GM12878 (cell line): ENCODE data around the gene FBLN5. TPM values are rescaled to one million over a fixed set of nuclear protein-coding genes. Genes with fewer than 3 reads are reported as not detected.

ENCODE experiments used
- ATAC-seq: fragments of 200-7000 bp; cut with Tn5 transposase; 3 replicates; pipeline ENCODE4 v1.9.1; 2020; ENCODE audit warnings: mild to moderate bottlenecking, moderate library complexity
- BruUV-seq: library from RNA; stranded (reverse); fragments of 400-500 nt; replicated peaks from 2 replicates; lab custom pipeline; 2021; lab: Mats Ljungman, UMichigan
- CTCF ChIA-PET: fragments of 300-600 bp; sonication (Branson Sonifier 250); formaldehyde crosslinking; extraction: SDS; loops from one replicate; lab custom pipeline; 2021; ENCODE audit warnings: inconsistent platforms; lab: Yijun Ruan, JAX
- POLR2A ChIA-PET: fragments of 350-600 bp; formaldehyde crosslinking; extraction: SDS; loops from one replicate; lab custom pipeline; 2021; ENCODE audit warnings: inconsistent platforms; lab: Charles Lee
- RAD21 ChIA-PET: fragments of 300-600 bp; sonication (Branson Sonifier 250); formaldehyde crosslinking; loops from one replicate; lab custom pipeline; 2023; ENCODE audit warnings: antibody characterized with exemption; ENCODE audit not compliant: unreplicated experiment; lab: Charles Lee
- SMC1A ChIA-PET: fragments of 300-600 bp; sonication (Branson Sonifier 250); formaldehyde crosslinking; loops from one replicate; lab custom pipeline; 2023; ENCODE audit not compliant: unreplicated experiment, uncharacterized antibody; lab: Charles Lee
- DNase-seq: peaks from one replicate; pipeline ENCODE4 v3.0.0-alpha.2; 2011; ENCODE audit warnings: low read depth, low spot score
- FAIRE-seq: peaks from 3 replicates; lab custom pipeline; 2011; peaks lifted over from hg19 to GRCh38; lab: Jason Lieb, UNC
- H2AFZ ChIP-seq: 2 replicates; pipeline ENCODE4 v1.6.0; 2011; ENCODE audit warnings: low read depth, low read length, control low read depth; ENCODE audit not compliant: control insufficient read depth
- H3K27ac ChIP-seq: 2 replicates; pipeline ENCODE4 v1.5.1; 2011; ENCODE audit warnings: control low read depth; ENCODE audit not compliant: control insufficient read depth, insufficient read depth
- H3K27me3 ChIP-seq, 2 experiments: replicated peaks in 1 of 2; 2 replicates each; pipeline versions ENCODE4 v1.6.0 to v1.6.1; 2011; ENCODE audit warnings: low read length in 1 of 2; ENCODE audit not compliant: control insufficient read depth in 2 of 2, insufficient read depth in 2 of 2
- H3K36me3 ChIP-seq, 2 experiments: 2 replicates each; pipeline ENCODE4 v1.5.1; 2011; ENCODE audit warnings: low read length in 1 of 2; ENCODE audit not compliant: control insufficient read depth in 2 of 2, insufficient read depth in 2 of 2
- H3K4me1 ChIP-seq: 2 replicates; pipeline ENCODE4 v1.6.1; 2011; ENCODE audit warnings: mild to moderate bottlenecking, low read length, moderate library complexity, mixed read lengths; ENCODE audit not compliant: control insufficient read depth, insufficient read depth
- H3K4me2 ChIP-seq: 2 replicates; pipeline ENCODE4 v1.6.0; 2011; ENCODE audit warnings: control low read depth; ENCODE audit not compliant: control insufficient read depth, insufficient read depth
- H3K4me3 ChIP-seq: fragments of 200-600 bp; sonication (generic); 2 replicates; pipeline ENCODE4 v1.5.1; 2016
- H3K79me2 ChIP-seq: 2 replicates; pipeline ENCODE4 v1.6.0; 2011; ENCODE audit warnings: low read length; ENCODE audit not compliant: control insufficient read depth, insufficient read depth
- H3K9ac ChIP-seq: 2 replicates; pipeline ENCODE4 v1.8.0; 2011; ENCODE audit warnings: low read length, control low read depth, mixed read lengths; ENCODE audit not compliant: control insufficient read depth, insufficient read depth
- H3K9me3 ChIP-seq: replicated peaks from 3 replicates; pipeline ENCODE4 v1.5.1; 2011; ENCODE audit warnings: mild to moderate bottlenecking, low read length; ENCODE audit not compliant: control insufficient read depth, insufficient read depth
- H4K20me1 ChIP-seq: 2 replicates; pipeline ENCODE4 v1.6.0; 2011; ENCODE audit not compliant: control insufficient read depth, insufficient read depth
- CHD1 ChIP-seq: IDR thresholded peaks from 2 replicates; pipeline ENCODE4 v1.6.1; 2012; ENCODE audit warnings: low read depth, low read length, improper control_type of control experiment
- FOS ChIP-seq: IDR thresholded peaks from 3 replicates; pipeline ENCODE4 v1.6.1; 2011; ENCODE audit warnings: borderline replicate concordance; ENCODE audit not compliant: insufficient read length; ENCODE audit errors: extremely low read depth
- KLF5 ChIP-seq: fragments of 450-650 bp; IDR thresholded peaks from 2 replicates; pipeline ENCODE4 v1.6.1; 2014; ENCODE audit warnings: mild to moderate bottlenecking; ENCODE audit not compliant: partially characterized antibody
- MYC ChIP-seq: IDR thresholded peaks from 2 replicates; pipeline ENCODE4 v1.6.1; 2011; ENCODE audit warnings: mild to moderate bottlenecking, low read length, moderate library complexity, inconsistent platforms; ENCODE audit not compliant: insufficient read depth, insufficient replicate concordance, insufficient read length, severe bottlenecking
- NR2F1 ChIP-seq: fragments of 450-650 bp; conservative IDR thresholded peaks from 2 replicates; pipeline ENCODE4 v1.6.1; 2017; ENCODE audit warnings: mild to moderate bottlenecking
- RB1 ChIP-seq: fragments of 450-650 bp; formaldehyde crosslinking; IDR thresholded peaks from 2 replicates; pipeline ENCODE4 v1.6.1; 2017; ENCODE audit warnings: mild to moderate bottlenecking, borderline replicate concordance
- RBBP5 ChIP-seq: fragments of 200-600 bp; sonication (generic); conservative IDR thresholded peaks from 2 replicates; pipeline ENCODE4 v1.6.1; 2016
- USF1 ChIP-seq: IDR thresholded peaks from 2 replicates; pipeline ENCODE4 v1.6.1; 2011; ENCODE audit warnings: borderline replicate concordance, low read depth, mild to moderate bottlenecking, moderate library complexity, mixed read lengths, low read length; ENCODE audit not compliant: insufficient read depth; ENCODE audit errors: extremely low read length
- WRNIP1 ChIP-seq: IDR thresholded peaks from 2 replicates; pipeline ENCODE4 v1.6.1; 2011; ENCODE audit warnings: low read depth, low read length, improper control_type of control experiment, borderline replicate concordance
- YBX1 ChIP-seq: fragments of 450-650 bp; IDR thresholded peaks from 2 replicates; pipeline ENCODE4 v1.6.1; 2016; ENCODE audit warnings: antibody characterized with exemption
- WGBS: methylation state at CpG from one replicate; pipeline ENCODE4 v1.1.6; 2016; ENCODE audit warnings: low lambda C conversion rate; ENCODE audit not compliant: insufficient replicate concordance, insufficient coverage; ENCODE audit errors: missing lambda C conversion rate; 5-methylcytosine and 5-hydroxymethylcytosine counted together
- in situ Hi-C: fragments of 300-500 bp; cut with MboI; formaldehyde crosslinking; loops from 9 replicates; pipeline ENCODE4 v1.14.3; 2018; ENCODE audit warnings: mixed read lengths
- intact Hi-C: fragments of 100-400 bp; cut with micrococcal nuclease; formaldehyde crosslinking; loops from one replicate; pipeline ENCODE4 v1.14.2; 2022; ENCODE audit not compliant: unreplicated experiment
- polyA plus RNA-seq, 11 experiments: library from polyadenylated mRNA; depleted of rRNA in 4 of 11; unstranded in 6 of 11; stranded (reverse) in 5 of 11; fragments of >200 nt; fragmentation: Nextera tagmentation in 4 of 11; fragmentation: Illumina TruSeq in 1 of 11; extraction: Ambion mirVana in 4 of 11; extraction: Trizol in 1 of 11; gene quantifications; 1 replicate in 1 of 11; 2 replicates in 10 of 11; pipeline versions ENCODE4 v1.2.1 to v1.2.3, GENCODE V29; 2011 to 2016; ENCODE audit warnings: inconsistent platforms in 2 of 11, missing spikeins in 2 of 11, low read depth in 1 of 11
- total RNA-seq, 4 experiments: library from RNA; depleted of rRNA in 3 of 4; stranded (reverse); fragments of >200 nt in 3 of 4; fragmentation: Illumina TruSeq in 1 of 4; extraction: Trizol in 1 of 4; gene quantifications; 2 replicates each; pipeline versions ENCODE4 v1.2.1 to v1.2.3, GENCODE V29; 2013 to 2021

FBLN5 gene
- total and polyA plus RNA-seq, 10 of the 15 experiments (the other 5 are each of a cell fraction or from before 2014, with no cell fraction given): 0.03 to 0.64 (median 0.24) TPM

- RAD21 ChIA-PET: no interaction called here
- CTCF ChIA-PET: interaction anchor here (1.5 kb wide), 2 partner anchors 33 to 72 kb away, joined by 3 read pairs; no protein-coding TSS in a partner anchor
- SMC1A ChIA-PET: interaction anchor here (1.0 kb wide), 1 partner anchor 16 kb away, joined by 3 read pairs; no protein-coding TSS in a partner anchor
- DNase-seq: no peak
- Histone ChIP-seq H3K4me2 (no peak overlapping the region), H3K9me3 (no peaks in the 10 kb centered on the region), H2AFZ (no peak overlapping the region), H3K9ac (no peak overlapping the region), H3K27ac (no peak overlapping the region)
- in situ Hi-C loops: no loop called here
- POLR2A ChIA-PET: no interaction called here
- no peak for TF ChIP-seq YBX1
- no peak for TF ChIP-seq USF1
- no peak for TF ChIP-seq RB1
- no peak for TF ChIP-seq WRNIP1
- TF ChIP-seq NR2F1: no peak
- no peak for TF ChIP-seq FOS
- TF ChIP-seq MYC: no peak
- no peak for TF ChIP-seq RBBP5
- no peak for TF ChIP-seq CHD1
- TF ChIP-seq KLF5: no peak
- TF ChIP-seq, all 136 proteins: peak for 0
- ATAC-seq (no peak), FAIRE-seq (no peak)
- BruUV-seq: no TSS peak
- intact Hi-C loops: no loop called here
- no peak overlapping the region for H3K4me3 ChIP-seq
- H3K27me3 ChIP-seq: no peaks in the 10 kb centered on the region; a peak in 1 of 4 replicates
- no peaks in the 10 kb centered on the region for H3K4me1 ChIP-seq
- H3K36me3 ChIP-seq: no peaks in the 10 kb centered on the region
- WGBS: 44% methylated on average over 13 of the region's 13 CpGs
- no peaks in the 10 kb centered on the region for H4K20me1 ChIP-seq
- H3K79me2 ChIP-seq: no peaks in the 10 kb centered on the region
Measured at GRCh38 chr14:91925001-91925726, 22.3 kb downstream of the FBLN5 start.
